PFSK-1 (cell line): ENCODE results near the gene CYTH3.

Source experiments
- FOXP2 ChIP-seq: optimal IDR thresholded peaks from 2 replicates; pipeline ENCODE3; 2011; ENCODE audit warnings: borderline replicate concordance, control low read depth, inconsistent platforms; ENCODE audit not compliant: insufficient read depth; ENCODE audit errors: extremely low read length, extremely low read depth
- POLR2AphosphoS5 ChIP-seq: IDR thresholded peaks from 2 replicates; pipeline ENCODE4 v1.6.1; 2012; ENCODE audit warnings: low read depth, mild to moderate bottlenecking, control low read depth, low read length, moderate library complexity
- REST ChIP-seq, 2 experiments: IDR thresholded peaks; 2 replicates each; pipeline versions ENCODE4 v1.6.1 to v1.8.0; 2011 to 2012; ENCODE audit warnings: low read depth in 2 of 2, low read length in 2 of 2, control low read depth in 1 of 2, inconsistent platforms in 1 of 2, mild to moderate bottlenecking in 1 of 2, moderate library complexity in 1 of 2; ENCODE audit not compliant: insufficient read depth in 1 of 2
- SIN3A ChIP-seq: IDR thresholded peaks from 2 replicates; pipeline ENCODE4 v1.6.1; 2012; ENCODE audit warnings: mild to moderate bottlenecking, low read length, moderate library complexity, borderline replicate concordance; ENCODE audit not compliant: insufficient read depth
- TAF1 ChIP-seq: IDR thresholded peaks from 2 replicates; pipeline ENCODE4 v1.6.1; 2012; ENCODE audit warnings: low read length, control low read depth, borderline replicate concordance; ENCODE audit not compliant: insufficient read depth

Gene CYTH3

DNA sequence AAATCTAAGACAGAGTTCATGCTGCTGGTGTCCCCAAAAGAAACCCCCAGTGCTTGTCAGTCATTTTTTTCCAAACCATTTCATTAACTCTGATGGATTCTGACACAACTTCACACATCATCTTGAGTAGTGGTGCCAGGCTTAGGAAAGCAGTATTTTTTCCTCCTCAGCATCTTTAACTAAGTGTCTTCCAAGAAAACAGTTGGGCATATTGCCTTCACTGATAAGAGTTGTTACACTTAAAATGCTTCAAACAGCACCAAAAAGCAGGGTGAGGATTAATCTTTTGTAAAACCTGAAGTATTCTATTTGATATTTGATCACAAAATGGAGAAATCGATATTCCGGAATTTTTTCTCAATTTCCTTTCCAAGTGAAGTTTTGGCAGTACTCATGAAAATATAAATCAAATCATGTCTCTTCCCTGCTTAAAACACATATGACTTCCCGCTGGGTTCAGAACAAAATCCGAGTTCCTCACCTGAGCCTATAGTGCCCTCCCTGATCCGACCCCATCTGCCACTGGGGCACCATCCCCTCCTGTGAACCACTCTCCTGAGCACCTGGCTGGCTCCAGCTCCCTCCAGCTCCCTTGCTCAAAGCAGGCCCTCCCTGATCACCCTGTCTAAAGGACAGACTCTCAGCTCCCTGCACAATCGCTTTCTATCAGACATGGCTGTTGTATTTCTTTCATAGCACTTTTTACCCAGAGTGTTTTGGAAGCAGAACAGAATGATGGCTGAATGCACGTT is 61.6 kb downstream of the CYTH3 start:
- no peak for TF ChIP-seq SIN3A
- no peak for TF ChIP-seq FOXP2
- TF ChIP-seq TAF1, result no peak
- TF ChIP-seq REST (IDR thresholded peaks at IDR 0.05; ENCODE audit: insufficient read depth in 1 of 2, low read depth in 2 of 2, low read length in 2 of 2), result no peak
- TF ChIP-seq POLR2AphosphoS5, result no peak

DNA sequence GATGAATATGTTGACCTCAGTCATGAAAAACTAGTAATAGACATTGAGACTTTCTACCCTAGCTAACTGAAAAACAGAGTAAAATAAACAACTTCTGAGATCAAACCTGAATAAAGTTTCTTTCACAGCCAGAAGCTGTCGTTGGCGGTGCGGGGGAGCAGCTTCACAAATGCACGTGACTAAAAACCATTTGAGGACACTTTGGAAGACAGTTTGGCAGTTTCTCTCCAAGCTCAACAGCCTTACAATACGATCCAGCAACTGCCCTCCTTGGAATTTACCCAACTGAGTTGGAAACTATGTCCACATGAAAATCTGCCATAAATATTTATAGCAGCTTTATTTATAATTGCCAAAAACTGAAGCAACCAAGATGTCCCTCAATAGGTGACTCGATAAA is 63.1 kb downstream of the CYTH3 start:
- TF ChIP-seq TAF1 (no peak), FOXP2 (no peak), REST (IDR thresholded peaks at IDR 0.05; ENCODE audit: insufficient read depth in 1 of 2, low read depth in 2 of 2, low read length in 2 of 2) (no peak), SIN3A (no peak), POLR2AphosphoS5 (no peak)

DNA sequence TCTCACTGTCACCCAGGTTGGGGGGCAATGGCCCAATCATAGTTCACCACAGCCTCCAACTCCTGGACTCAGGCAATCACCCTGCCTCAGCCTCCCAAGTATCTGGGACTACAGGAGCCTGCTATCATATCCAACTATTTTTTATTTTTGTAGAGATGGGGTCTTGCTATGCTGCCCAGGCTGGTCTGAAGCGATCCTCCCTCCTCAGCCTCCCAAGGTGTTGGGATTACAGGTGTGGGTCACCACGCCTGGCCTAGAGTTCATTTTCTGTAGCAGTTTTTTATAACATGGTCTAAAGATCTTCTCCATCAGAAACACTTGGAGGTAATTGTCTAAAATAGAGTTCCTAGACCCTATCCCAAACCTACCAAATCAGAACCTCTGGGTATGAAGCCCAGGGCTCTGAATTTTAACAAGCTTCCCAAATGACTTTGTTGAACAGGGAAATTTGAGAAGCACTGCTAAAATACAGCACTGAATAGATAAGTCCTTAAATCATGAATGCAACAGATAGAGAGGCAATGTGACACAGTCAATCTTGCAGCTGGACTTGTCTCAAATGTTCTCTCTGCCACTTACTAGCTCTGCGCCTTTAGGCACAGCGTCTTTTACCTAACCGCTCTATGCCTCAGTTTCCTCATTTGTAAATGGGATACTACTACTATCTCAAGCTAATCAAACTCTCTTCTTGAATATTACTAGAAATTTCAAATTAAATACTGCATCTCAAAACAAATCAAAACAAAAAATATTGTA is 63.7 kb downstream of the CYTH3 start:
- TF ChIP-seq FOXP2 (no peak), REST (IDR thresholded peaks at IDR 0.05; ENCODE audit: insufficient read depth in 1 of 2, low read depth in 2 of 2, low read length in 2 of 2) (no peak), SIN3A (no peak), POLR2AphosphoS5 (no peak), TAF1 (no peak)

- TF ChIP-seq REST (IDR thresholded peaks at IDR 0.05; ENCODE audit: insufficient read depth in 1 of 2, low read depth in 2 of 2, low read length in 2 of 2), result no peak
- TF ChIP-seq TAF1, result no peak
These were observed 66.3 kb downstream of the CYTH3 start for GRCh38 chr7:6205971-6206660.
